ENCODE results near the gene TLE1.

GRCh38 chr9:81560851-81561732, 128.3 kb downstream of the TLE1 start:
- TF ChIP-seq CTCF (IDR thresholded peaks at IDR 0.05) (no peak), POLR2A (IDR thresholded peaks at IDR 0.05) (no peak)

Measured in adrenal gland (tissue), 5 donors.